NB4 (cell line): ENCODE results near the gene ANKRD13C.

Experiments
- POLR2A ChIP-seq: IDR thresholded peaks from 2 replicates; pipeline ENCODE4 v1.6.1; 2011; ENCODE audit warnings: mild to moderate bottlenecking; ENCODE audit not compliant: insufficient read length; ENCODE audit errors: extremely low read depth
- TF ChIP-seq, protein P1 (sequence below): IDR thresholded peaks from one replicate; pipeline ENCODE4 v1.5.1; 2012; ENCODE audit warnings: low read depth, low read length

- TF ChIP-seq, protein P1, sequence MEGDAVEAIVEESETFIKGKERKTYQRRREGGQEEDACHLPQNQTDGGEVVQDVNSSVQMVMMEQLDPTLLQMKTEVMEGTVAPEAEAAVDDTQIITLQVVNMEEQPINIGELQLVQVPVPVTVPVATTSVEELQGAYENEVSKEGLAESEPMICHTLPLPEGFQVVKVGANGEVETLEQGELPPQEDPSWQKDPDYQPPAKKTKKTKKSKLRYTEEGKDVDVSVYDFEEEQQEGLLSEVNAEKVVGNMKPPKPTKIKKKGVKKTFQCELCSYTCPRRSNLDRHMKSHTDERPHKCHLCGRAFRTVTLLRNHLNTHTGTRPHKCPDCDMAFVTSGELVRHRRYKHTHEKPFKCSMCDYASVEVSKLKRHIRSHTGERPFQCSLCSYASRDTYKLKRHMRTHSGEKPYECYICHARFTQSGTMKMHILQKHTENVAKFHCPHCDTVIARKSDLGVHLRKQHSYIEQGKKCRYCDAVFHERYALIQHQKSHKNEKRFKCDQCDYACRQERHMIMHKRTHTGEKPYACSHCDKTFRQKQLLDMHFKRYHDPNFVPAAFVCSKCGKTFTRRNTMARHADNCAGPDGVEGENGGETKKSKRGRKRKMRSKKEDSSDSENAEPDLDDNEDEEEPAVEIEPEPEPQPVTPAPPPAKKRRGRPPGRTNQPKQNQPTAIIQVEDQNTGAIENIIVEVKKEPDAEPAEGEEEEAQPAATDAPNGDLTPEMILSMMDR, result no peak
- TF ChIP-seq POLR2A, result no peak
Measured at GRCh38 chr1:70222716-70223235, 131.7 kb downstream of the ANKRD13C start.
